GF-D8 (cell line): Measurements from ENCODE around the gene SLC30A7.
"Not testable (repeated sequence)": the region's sequence is repeated elsewhere in the genome, so short reads cannot be mapped to it uniquely, and the experiment has no call there.

Source experiments
- DNase-seq: peaks from one replicate; lab custom pipeline; 2025; lab: John Stamatoyannopoulos, UW

Gene SLC30A7

GRCh38 chr1:100891380-100891779, 4.5 kb upstream of the SLC30A7 start:
- no peak for DNase-seq

- no peak for DNase-seq
Observed at GRCh38 chr1:100892554-100892953, 3.3 kb upstream of the SLC30A7 start.

GRCh38 chr1:100893718-100894117, 2.2 kb upstream of the SLC30A7 start:
- DNase-seq: no peak

GRCh38 chr1:100894603-100895539, 1.0 kb upstream of the SLC30A7 start, which contains the start of gene EXTL2:
TSS of gene EXTL2 (minus strand) at chr1:100894842. CDS start at chr1:100888757, 6,085 bp downstream.
- peak; percentile 78 for DNase-seq

GRCh38 chr1:100896481-100896982, 642 bp downstream of the SLC30A7 start:
- peak; percentile 39 for DNase-seq

GRCh38 chr1:100902365-100902764, 6.5 kb downstream of the SLC30A7 start:
- no peak for DNase-seq

- no peak for DNase-seq
Observed at GRCh38 chr1:100903777-100904176, 7.9 kb downstream of the SLC30A7 start.

GRCh38 chr1:100904528-100904927, 8.6 kb downstream of the SLC30A7 start:
- no peak for DNase-seq

GRCh38 chr1:100905181-100905580, 9.3 kb downstream of the SLC30A7 start:
- DNase-seq: no peak

- no peak for DNase-seq
Observed at GRCh38 chr1:100907887-100908286, 12.0 kb downstream of the SLC30A7 start.

- no peak for DNase-seq
Observed at GRCh38 chr1:100909018-100909417, 13.1 kb downstream of the SLC30A7 start.

- no peak for DNase-seq
Observed at GRCh38 chr1:100912019-100912418, 16.1 kb downstream of the SLC30A7 start.

GRCh38 chr1:100921110-100921706, 25.3 kb downstream of the SLC30A7 start:
- peak; percentile 5 for DNase-seq

- DNase-seq: no peak
Observed at GRCh38 chr1:100924212-100924611, 28.3 kb downstream of the SLC30A7 start.

- DNase-seq: no peak
Observed at GRCh38 chr1:100924991-100925390, 29.1 kb downstream of the SLC30A7 start.

- no peak for DNase-seq
Observed at GRCh38 chr1:100926240-100926639, 30.4 kb downstream of the SLC30A7 start.

GRCh38 chr1:100927276-100927675, 31.4 kb downstream of the SLC30A7 start:
- DNase-seq: no peak

GRCh38 chr1:100928128-100928527, 32.2 kb downstream of the SLC30A7 start:
- no peak for DNase-seq

- DNase-seq: no peak
Observed at GRCh38 chr1:100930494-100930893, 34.6 kb downstream of the SLC30A7 start.

GRCh38 chr1:100931716-100932115, 35.8 kb downstream of the SLC30A7 start:
- DNase-seq: no peak

GRCh38 chr1:100933555-100933954, 37.7 kb downstream of the SLC30A7 start:
- not testable (repeated sequence) for DNase-seq

GRCh38 chr1:100936194-100936967, 40.5 kb downstream of the SLC30A7 start:
- DNase-seq: no peak
